Large intestine (tissue), 3 donors: ENCODE measurements around the gene UGT1A5. TPM values are rescaled to one million over a fixed set of nuclear protein-coding genes. Genes with fewer than 3 reads are reported as not detected.

Experiments used
- DNase-seq, 2 donors: peaks; one replicate each; pipeline versions ENCODE4 v3.0.0 to v3.0.0-alpha.2; 2013
- H3K27ac ChIP-seq: one replicate; pipeline ENCODE4 v1.5.1; 2013; ENCODE audit warnings: low read length
- H3K27me3 ChIP-seq: 2 replicates; pipeline ENCODE4 v1.6.1; 2013; ENCODE audit warnings: low read length; ENCODE audit not compliant: control insufficient read depth, insufficient read depth
- H3K36me3 ChIP-seq: 2 replicates; pipeline ENCODE4 v1.6.1; 2013; ENCODE audit warnings: low read length; ENCODE audit not compliant: control insufficient read depth, insufficient read depth
- H3K4me1 ChIP-seq: one replicate; pipeline ENCODE4 v1.6.1; 2013; ENCODE audit warnings: low read length; ENCODE audit not compliant: control insufficient read depth, insufficient read depth
- H3K4me3 ChIP-seq: one replicate; pipeline ENCODE4 v1.5.1; 2013; ENCODE audit warnings: low read length
- H3K9me3 ChIP-seq: one replicate; pipeline ENCODE4 v1.6.1; 2013; ENCODE audit warnings: mild to moderate bottlenecking, low read depth, low read length, moderate library complexity; ENCODE audit not compliant: control insufficient read depth
- WGBS: methylation state at CpG from one replicate; pipeline ENCODE4 v1.1.5; 2013; ENCODE audit warnings: low lambda C conversion rate; ENCODE audit not compliant: insufficient coverage; 5-methylcytosine and 5-hydroxymethylcytosine counted together
- polyA plus RNA-seq: library from polyadenylated mRNA; unstranded; fragments of 120-200 nt; gene quantifications from one replicate; pipeline ENCODE4 v1.2.1, GENCODE V29; 2013

UGT1A5 gene
- polyA plus RNA-seq, 1 donor = 0.15 TPM

- no CpG with 5 or more reads among the region's 10 CpGs for WGBS
- Histone ChIP-seq H3K4me3 (no peak overlapping the region), H3K4me1 (no peaks in the 10 kb centered on the region), H3K9me3 (no peaks in the 10 kb centered on the region), H3K27ac (no peak overlapping the region), H3K36me3 (no peaks in the 10 kb centered on the region), H3K27me3 (no peaks in the 10 kb centered on the region)
- no peak for DNase-seq
These were observed 95.5 kb downstream of the UGT1A5 start for GRCh38 chr2:233807966-233808935.

- H3K4me3 ChIP-seq = no peak overlapping the region
- H3K36me3 ChIP-seq = no peaks in the 10 kb centered on the region
- H3K27me3 ChIP-seq = no peaks in the 10 kb centered on the region
- no peaks in the 10 kb centered on the region for H3K9me3 ChIP-seq
- DNase-seq = no peak
- no peaks in the 10 kb centered on the region for H3K4me1 ChIP-seq
- WGBS = no CpG with 5 or more reads among the region's 6 CpGs
- no peak overlapping the region for H3K27ac ChIP-seq
These were observed 97.7 kb downstream of the UGT1A5 start for GRCh38 chr2:233810385-233810784.

DNA sequence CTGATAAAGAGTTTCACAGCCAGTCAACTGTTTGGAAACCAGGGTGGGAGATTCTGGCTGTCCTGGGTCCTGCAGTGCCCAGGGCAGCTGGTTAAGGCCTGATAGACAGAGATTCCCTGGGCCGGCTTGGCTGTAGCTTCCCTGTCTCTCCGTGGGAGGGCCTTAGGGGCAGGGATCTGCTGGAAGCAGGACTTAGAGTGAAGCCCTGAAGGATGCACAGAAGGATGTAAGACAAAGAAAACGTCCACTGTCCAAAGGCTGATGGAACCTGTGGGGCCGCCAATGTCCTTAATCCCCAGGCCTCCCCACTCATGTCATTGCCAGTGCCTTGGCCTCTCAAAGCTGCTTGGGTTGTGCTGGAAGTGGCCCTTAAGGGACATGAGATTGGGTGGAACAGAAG, 98.4 kb downstream of the UGT1A5 start:
- no peaks in the 10 kb centered on the region for H3K27me3 ChIP-seq
- H3K4me3 ChIP-seq = no peak overlapping the region
- H3K27ac ChIP-seq = no peak overlapping the region
- H3K9me3 ChIP-seq = no peaks in the 10 kb centered on the region
- WGBS = no CpG with 5 or more reads among the region's 4 CpGs
- no peaks in the 10 kb centered on the region for H3K4me1 ChIP-seq
- DNase-seq = no peak
- H3K36me3 ChIP-seq = no peaks in the 10 kb centered on the region

GRCh38 chr2:233811732-233812131, 99.0 kb downstream of the UGT1A5 start:
- Histone ChIP-seq H3K36me3 (no peaks in the 10 kb centered on the region), H3K27ac (no peak overlapping the region), H3K27me3 (no peaks in the 10 kb centered on the region), H3K9me3 (no peaks in the 10 kb centered on the region), H3K4me3 (no peak overlapping the region), H3K4me1 (peaks cover 6% of the 10 kb centered on the region)
- no CpG with 5 or more reads among the region's 8 CpGs for WGBS
- no peak for DNase-seq

GRCh38 chr2:233813236-233814055, 100.7 kb downstream of the UGT1A5 start:
- H3K27ac ChIP-seq = no peak overlapping the region
- WGBS = 40% methylated on average over 1 of the region's 3 CpGs
- no peaks in the 10 kb centered on the region for H3K36me3 ChIP-seq
- peaks cover 21% of the 10 kb centered on the region for H3K4me1 ChIP-seq
- H3K27me3 ChIP-seq = no peaks in the 10 kb centered on the region
- no peaks in the 10 kb centered on the region for H3K9me3 ChIP-seq
- H3K4me3 ChIP-seq = no peak overlapping the region
- DNase-seq = no peak

DNA sequence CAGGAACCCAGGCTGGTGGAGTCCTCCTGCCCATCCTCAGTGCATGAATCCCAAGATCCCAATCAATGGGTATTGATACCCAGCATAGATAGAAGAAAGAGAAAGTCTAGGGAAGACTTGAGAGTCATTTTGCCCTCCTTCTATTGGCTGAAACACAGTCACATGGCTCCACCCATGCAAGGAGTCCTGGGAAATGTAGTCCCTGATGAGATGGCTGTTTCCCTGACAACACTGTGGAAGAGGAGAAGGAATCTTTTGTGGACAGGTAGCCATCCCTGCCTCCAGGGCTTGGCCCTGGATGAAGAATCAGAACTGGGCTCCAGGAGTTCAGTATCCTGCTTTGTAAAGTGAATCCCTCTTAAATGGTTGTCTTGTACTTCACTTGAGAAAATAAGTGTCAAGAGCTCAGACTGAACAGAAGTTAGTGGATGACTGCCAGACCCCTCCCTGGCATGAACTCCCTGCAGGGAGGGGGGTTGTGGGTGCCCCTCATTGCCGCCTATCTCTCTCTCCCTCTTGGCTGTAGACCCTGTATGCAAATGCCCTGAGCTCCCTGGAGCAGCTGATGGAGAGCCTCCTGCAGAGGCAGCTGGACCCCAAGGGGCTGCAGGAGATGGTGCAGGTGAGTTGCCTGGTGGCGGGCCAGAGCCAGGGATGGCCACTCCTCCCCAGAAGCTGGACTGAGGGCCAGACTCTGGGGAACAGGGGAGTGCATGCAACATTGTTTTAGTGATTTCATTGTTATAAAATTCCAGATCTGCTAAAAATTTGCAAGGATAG, 101.5 kb downstream of the UGT1A5 start:
- peaks cover 24% of the 10 kb centered on the region for H3K4me1 ChIP-seq
- no peak overlapping the region for H3K27ac ChIP-seq
- no peak overlapping the region for H3K4me3 ChIP-seq
- WGBS = no CpG with 5 or more reads among the region's 2 CpGs
- no peaks in the 10 kb centered on the region for H3K36me3 ChIP-seq
- H3K27me3 ChIP-seq = no peaks in the 10 kb centered on the region
- no peaks in the 10 kb centered on the region for H3K9me3 ChIP-seq
- no peak for DNase-seq

DNA sequence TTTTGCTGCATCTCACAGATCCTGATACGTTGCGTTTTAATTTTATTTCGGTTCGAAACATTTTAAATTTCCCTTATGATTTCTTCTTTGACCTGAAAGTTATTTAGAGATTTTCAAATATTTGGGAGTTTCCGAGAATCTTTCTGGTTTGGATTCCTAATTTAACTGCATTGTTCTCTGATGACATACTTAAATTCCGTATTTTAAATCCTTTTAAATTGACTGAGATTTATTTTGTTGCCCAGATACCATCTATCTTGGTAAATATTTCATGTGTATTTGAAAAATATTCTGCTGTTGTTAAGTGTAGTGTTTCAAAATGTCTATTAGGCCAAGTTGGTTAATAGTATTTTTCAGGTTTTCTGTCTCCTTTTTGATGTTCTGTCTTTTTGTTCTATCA, 103.2 kb downstream of the UGT1A5 start:
- no peak overlapping the region for H3K27ac ChIP-seq
- H3K4me3 ChIP-seq = no peak overlapping the region
- no peaks in the 10 kb centered on the region for H3K27me3 ChIP-seq
- H3K36me3 ChIP-seq = no peaks in the 10 kb centered on the region
- WGBS = 100% methylated on average over 4 of the region's 6 CpGs
- H3K4me1 ChIP-seq = peaks cover 24% of the 10 kb centered on the region
- no peaks in the 10 kb centered on the region for H3K9me3 ChIP-seq
- no peak for DNase-seq

DNA sequence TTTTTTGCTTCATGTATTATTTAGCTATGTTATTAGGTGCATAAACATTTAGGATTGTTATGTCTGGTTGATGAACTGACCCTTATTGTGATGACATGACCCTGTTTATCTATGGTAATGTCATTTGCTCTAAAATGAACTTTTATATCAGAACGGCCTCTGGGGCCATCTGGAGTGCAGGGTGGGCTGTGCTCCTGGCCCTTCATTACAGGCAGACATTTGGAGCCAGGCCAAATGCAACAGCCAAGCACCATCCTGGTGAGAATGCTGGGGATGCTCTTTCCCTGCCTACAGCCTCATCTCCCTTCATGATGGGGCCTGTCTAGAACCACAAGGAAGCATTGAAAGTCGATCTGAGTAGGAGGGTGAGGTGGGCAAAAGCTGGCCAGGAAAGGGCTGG, 103.6 kb downstream of the UGT1A5 start:
- WGBS = no CpG with 5 or more reads among the region's 2 CpGs
- H3K9me3 ChIP-seq = no peaks in the 10 kb centered on the region
- no peak overlapping the region for H3K4me3 ChIP-seq
- no peaks in the 10 kb centered on the region for H3K36me3 ChIP-seq
- peak overlapping the region; percentile 58 for H3K27ac ChIP-seq
- peaks cover 24% of the 10 kb centered on the region for H3K4me1 ChIP-seq
- DNase-seq = no peak
- no peaks in the 10 kb centered on the region for H3K27me3 ChIP-seq

- H3K27ac ChIP-seq = peak overlapping the region; percentile 58
- peak; percentile 62 to 82 for DNase-seq
- no CpG with 5 or more reads among the region's 4 CpGs for WGBS
- peaks cover 24% of the 10 kb centered on the region for H3K4me1 ChIP-seq
- no peak overlapping the region for H3K4me3 ChIP-seq
- no peaks in the 10 kb centered on the region for H3K9me3 ChIP-seq
- no peaks in the 10 kb centered on the region for H3K27me3 ChIP-seq
- H3K36me3 ChIP-seq = no peaks in the 10 kb centered on the region
These were observed 104.1 kb downstream of the UGT1A5 start for GRCh38 chr2:233816771-233817170.

DNA sequence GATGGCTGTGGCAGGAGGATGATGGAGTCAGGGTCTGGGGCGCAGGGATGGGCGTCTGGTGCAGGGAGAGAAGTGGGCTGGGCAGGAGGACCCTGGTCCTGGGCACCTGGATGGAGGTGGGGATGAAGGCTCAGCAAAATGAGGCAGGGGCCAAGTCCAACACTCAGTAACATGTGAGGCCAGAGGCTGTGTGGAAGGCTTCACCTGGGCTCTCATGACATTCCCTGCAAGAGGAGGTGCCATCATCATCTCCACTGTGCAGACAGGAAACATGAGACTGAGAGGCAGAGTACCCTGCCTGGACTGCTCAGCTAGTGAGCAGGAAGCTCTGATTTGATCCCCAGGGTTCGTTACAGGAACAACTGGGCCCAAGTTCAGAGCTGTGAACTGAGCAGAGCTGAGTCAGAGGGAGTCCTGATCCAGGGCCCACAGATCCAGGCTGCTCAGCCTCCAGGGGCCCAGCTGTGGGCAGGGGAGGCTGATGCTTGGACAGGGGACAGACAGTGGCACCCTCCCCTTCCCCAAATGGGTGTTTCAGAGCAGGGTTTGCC, 104.7 kb downstream of the UGT1A5 start:
- Histone ChIP-seq H3K27me3 (no peaks in the 10 kb centered on the region), H3K4me3 (no peak overlapping the region), H3K4me1 (peaks cover 24% of the 10 kb centered on the region), H3K27ac (peak overlapping the region; percentile 58), H3K36me3 (no peaks in the 10 kb centered on the region), H3K9me3 (no peaks in the 10 kb centered on the region)
- DNase-seq = peak; percentile 37 to 72
- no CpG with 5 or more reads among the region's 3 CpGs for WGBS
